Measurements from ENCODE around the gene SCYL3. TPM values are rescaled to one million over a fixed set of nuclear protein-coding genes. Genes with fewer than 3 reads are reported as not detected.

SCYL3 gene
- total RNA-seq, 4 donors from 2014 or later, result 10.5 to 14.2 (median 11.9) TPM

DNA sequence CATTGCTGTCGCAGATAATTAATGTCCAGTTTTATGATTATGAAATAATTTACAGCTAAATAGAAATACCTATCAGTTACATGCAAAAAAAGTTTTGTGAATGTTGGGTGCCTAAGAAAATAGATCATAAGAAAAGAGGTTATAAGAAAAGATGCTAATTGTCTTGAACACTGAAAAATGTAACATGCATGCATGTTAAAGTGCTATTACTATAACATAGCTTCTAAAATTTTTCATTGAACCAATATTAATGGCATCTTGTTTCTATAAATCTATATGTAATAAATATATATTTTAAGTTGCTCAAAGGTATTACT, 35.5 kb upstream of the SCYL3 start:
- WGBS, 2 donors (ENCODE audit: low coverage in 1 of 2), result 19 to 27% methylated on average over 1 of the region's 1 CpG
- no peaks in the 10 kb centered on the region for H3K9me3 ChIP-seq
- no peak for TF ChIP-seq POLR2AphosphoS5 (IDR thresholded peaks at IDR 0.05)
- TF ChIP-seq POLR2A (IDR thresholded peaks at IDR 0.05), result no peak
- no peak for TF ChIP-seq EP300 (IDR thresholded peaks at IDR 0.05)
- TF ChIP-seq CTCF (IDR thresholded peaks at IDR 0.05), result no peak
- H3K4me1 ChIP-seq, result peaks cover 5 to 26% (median 8%) of the 10 kb centered on the region in 3 donors
- no peak overlapping the region for H3K4me3 ChIP-seq
- peaks cover 0 to 5% of the 10 kb centered on the region in 2 donors for H3K36me3 ChIP-seq
- H3K27ac ChIP-seq, result no peak overlapping the region
- no peaks in the 10 kb centered on the region for H3K27me3 ChIP-seq
- no peak for ATAC-seq

- Histone ChIP-seq H3K27ac (no peak overlapping the region), H3K27me3 (no peaks in the 10 kb centered on the region), H3K36me3 (peaks cover 0 to 5% of the 10 kb centered on the region in 2 donors), H3K9me3 (no peaks in the 10 kb centered on the region), H3K4me3 (no peak overlapping the region), H3K4me1 (peaks cover 5 to 20% (median 8%) of the 10 kb centered on the region in 3 donors)
- TF ChIP-seq POLR2AphosphoS5 (IDR thresholded peaks at IDR 0.05), result no peak
- no peak for TF ChIP-seq POLR2A (IDR thresholded peaks at IDR 0.05)
- TF ChIP-seq CTCF (IDR thresholded peaks at IDR 0.05), result peak; percentile 51 to 67 (median 61)
- 34 to 36% methylated on average over 5 of the region's 6 CpGs for WGBS, 2 donors (ENCODE audit: low coverage in 1 of 2)
- peak; percentile 39 for ATAC-seq
Measured at GRCh38 chr1:169928438-169929209, 34.9 kb upstream of the SCYL3 start.

- no peak for TF ChIP-seq EP300 (IDR thresholded peaks at IDR 0.05)
- TF ChIP-seq POLR2A (IDR thresholded peaks at IDR 0.05), result no peak
- TF ChIP-seq CTCF (IDR thresholded peaks at IDR 0.05), result no peak
- no peak for TF ChIP-seq POLR2AphosphoS5 (IDR thresholded peaks at IDR 0.05)
- peaks cover 0 to 13% of the 10 kb centered on the region in 2 donors for H3K36me3 ChIP-seq
- no peaks in the 10 kb centered on the region for H3K9me3 ChIP-seq
- no peak overlapping the region for H3K27ac ChIP-seq
- no peak for ATAC-seq
- no peaks in the 10 kb centered on the region for H3K4me1 ChIP-seq
- no peaks in the 10 kb centered on the region for H3K27me3 ChIP-seq
- no peak overlapping the region for H3K4me3 ChIP-seq
- WGBS, 2 donors (ENCODE audit: low coverage in 1 of 2), result 62 to 73% methylated on average over 3 of the region's 3 CpGs
Measured at GRCh38 chr1:169925505-169926482, 32.1 kb upstream of the SCYL3 start.

- no peak for ATAC-seq
Measured at GRCh38 chr1:169924829-169925228, 31.1 kb upstream of the SCYL3 start.

More at GRCh38 chr1:169924829-169925228, 31.1 kb upstream of the SCYL3 start:
- Histone ChIP-seq H3K4me3 (no peak overlapping the region), H3K9me3 (no peaks in the 10 kb centered on the region), H3K27me3 (no peaks in the 10 kb centered on the region), H3K4me1 (no peaks in the 10 kb centered on the region), H3K27ac (no peak overlapping the region), H3K36me3 (peaks cover 0 to 18% of the 10 kb centered on the region in 2 donors)
- TF ChIP-seq EP300 (IDR thresholded peaks at IDR 0.05) (no peak), CTCF (IDR thresholded peaks at IDR 0.05) (no peak), POLR2A (IDR thresholded peaks at IDR 0.05) (no peak), POLR2AphosphoS5 (IDR thresholded peaks at IDR 0.05) (no peak)
- WGBS, 2 donors (ENCODE audit: low coverage in 1 of 2), result 47 to 74% methylated on average over 2 of the region's 2 CpGs
